Neural progenitor cell (in vitro differentiated cells): ENCODE results near the gene SERPINB10.

Source experiments
- EZH2 ChIP-seq: fragments of 200-600 bp; sonication (generic); IDR thresholded peaks from 2 replicates; pipeline ENCODE4 v1.6.1; 2017; ENCODE audit warnings: antibody characterized with exemption, mild to moderate bottlenecking, moderate library complexity
- EZH2phosphoT487 ChIP-seq: fragments of 200-600 bp; sonication (generic); IDR thresholded peaks from 2 replicates; pipeline ENCODE4 v1.6.1; 2017; ENCODE audit warnings: antibody characterized with exemption
- TF ChIP-seq, protein P1 (sequence below): fragments of 200-600 bp; sonication (generic); IDR thresholded peaks from 2 replicates; pipeline ENCODE4 v1.5.1; 2017; ENCODE audit warnings: antibody characterized with exemption, mild to moderate bottlenecking

DNA sequence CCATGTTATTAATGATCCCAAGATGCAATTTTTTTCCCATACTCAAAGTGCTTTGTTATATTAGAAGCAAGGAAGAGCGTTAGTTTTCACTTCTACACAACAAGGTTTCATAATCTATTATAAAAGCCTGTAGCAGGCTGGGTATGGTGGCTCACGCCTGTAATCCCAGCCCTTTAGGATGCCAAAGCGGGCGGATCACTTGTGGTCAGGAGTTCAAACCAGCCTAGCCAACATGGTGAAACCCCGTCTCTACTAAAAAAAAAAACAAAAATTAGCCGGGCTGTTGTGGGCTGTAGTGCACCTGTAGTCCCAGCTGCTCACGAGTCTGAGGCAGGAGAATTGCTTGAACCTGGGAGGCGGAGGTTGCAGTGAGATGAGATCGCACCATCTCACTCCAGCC, 39.2 kb upstream of the SERPINB10 start:
- TF ChIP-seq, protein P1, sequence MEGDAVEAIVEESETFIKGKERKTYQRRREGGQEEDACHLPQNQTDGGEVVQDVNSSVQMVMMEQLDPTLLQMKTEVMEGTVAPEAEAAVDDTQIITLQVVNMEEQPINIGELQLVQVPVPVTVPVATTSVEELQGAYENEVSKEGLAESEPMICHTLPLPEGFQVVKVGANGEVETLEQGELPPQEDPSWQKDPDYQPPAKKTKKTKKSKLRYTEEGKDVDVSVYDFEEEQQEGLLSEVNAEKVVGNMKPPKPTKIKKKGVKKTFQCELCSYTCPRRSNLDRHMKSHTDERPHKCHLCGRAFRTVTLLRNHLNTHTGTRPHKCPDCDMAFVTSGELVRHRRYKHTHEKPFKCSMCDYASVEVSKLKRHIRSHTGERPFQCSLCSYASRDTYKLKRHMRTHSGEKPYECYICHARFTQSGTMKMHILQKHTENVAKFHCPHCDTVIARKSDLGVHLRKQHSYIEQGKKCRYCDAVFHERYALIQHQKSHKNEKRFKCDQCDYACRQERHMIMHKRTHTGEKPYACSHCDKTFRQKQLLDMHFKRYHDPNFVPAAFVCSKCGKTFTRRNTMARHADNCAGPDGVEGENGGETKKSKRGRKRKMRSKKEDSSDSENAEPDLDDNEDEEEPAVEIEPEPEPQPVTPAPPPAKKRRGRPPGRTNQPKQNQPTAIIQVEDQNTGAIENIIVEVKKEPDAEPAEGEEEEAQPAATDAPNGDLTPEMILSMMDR = no peak
- TF ChIP-seq EZH2 (no peak), EZH2phosphoT487 (no peak)
